Stimulated activated CD4-positive, alpha-beta T cell treated with anti-CD3 and anti-CD28 coated beads, Interleukin-1b, Interleukin-23, amount 100 ng/mL, for 48 hours (primary cell): Measurements from ENCODE around the gene C12orf75.
"Not testable (repeated sequence)": the region's sequence is repeated elsewhere in the genome, so short reads cannot be mapped to it uniquely, and the experiment has no call there.

Experiments used
- DNase-seq: peaks from one replicate; pipeline ENCODE4 v3.0.0-alpha.2; 2020

Gene C12orf75

DNA sequence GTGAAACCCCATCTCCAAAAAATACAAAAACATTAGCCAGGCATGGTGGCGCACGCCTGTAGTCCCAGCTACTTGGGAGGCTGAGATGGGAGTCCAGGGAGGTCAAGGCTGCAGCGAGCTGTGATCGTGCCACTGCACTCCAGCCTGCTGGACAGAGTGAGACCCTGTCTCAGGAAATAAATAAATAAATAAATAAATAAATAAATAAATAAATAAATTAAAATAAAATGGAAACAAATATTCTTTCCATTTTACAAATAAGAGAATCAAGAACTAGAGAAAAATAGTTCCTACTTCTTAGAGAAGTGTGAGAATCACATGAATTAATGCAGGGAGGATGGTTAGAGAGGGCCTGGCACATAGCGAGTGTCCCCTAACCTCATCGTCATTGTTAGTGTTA, 53.7 kb downstream of the C12orf75 start:
- DNase-seq = no peak

DNA sequence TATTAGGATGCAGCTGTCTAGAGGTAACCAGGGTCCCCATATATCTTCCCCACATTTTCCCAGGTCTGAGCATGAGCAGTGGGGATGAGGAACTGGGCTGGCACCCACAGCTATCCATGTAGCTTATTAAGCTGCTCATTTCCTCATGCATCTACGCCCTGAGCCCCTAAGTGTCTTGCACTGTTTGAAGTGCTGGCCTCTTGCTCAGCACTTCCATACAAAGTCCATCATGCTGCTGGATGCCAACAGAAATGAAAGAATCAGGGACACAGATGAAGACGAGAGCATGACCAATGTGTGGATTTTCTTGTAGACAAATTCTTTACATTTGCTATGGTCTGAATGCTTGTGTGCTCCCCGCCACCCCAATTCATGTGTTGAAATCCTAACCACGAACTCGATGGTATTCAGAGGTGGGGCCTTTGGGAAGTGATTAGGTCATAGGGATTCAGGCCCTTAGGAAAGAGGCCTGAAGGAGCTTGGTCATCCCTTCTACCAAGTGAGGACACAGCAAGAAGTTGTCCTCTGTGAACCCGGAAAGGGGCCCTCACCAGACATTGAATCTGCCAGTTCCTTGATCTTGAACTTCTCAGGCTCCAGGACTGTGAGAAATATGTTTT, 54.5 kb downstream of the C12orf75 start:
- DNase-seq = no peak

DNA sequence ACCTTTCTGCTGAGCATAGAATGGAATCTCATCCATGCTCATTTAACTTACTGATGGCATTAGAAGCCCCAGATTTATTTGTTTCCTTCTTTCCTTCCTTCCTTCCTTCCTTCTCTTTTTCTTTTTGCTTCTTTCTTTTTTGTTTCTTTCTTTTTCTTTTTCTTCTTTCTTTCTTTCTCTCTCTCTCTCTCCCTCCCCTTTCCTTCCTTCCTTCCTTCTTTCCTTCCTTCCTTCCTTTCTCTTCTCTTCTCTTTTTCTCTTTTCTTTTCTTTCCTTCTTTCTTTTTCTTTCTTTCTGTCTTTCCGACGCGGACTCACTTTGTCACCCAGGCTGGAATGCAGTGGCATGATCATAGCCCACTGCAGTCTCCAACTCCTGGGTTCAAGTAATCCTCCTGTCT, 55.9 kb downstream of the C12orf75 start:
- DNase-seq = no peak

DNA sequence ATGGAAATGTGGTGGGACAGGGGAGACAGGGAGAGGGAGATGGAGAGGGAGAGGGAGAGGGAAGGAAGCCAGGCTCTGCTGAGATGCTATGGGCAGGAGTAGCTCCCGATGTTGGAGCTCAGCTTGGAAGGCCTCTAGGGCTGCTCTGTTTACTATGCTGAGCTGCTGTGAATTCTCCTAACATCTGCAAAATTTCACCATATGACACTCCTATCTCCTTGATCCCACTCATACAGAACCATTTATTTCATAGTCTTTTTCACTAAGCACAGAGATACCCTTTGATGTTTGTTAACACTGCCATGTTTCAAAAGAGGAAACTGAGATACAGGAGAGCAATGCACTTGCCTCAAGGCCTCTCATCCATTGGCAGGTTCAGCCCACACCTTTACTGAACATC, 60.7 kb downstream of the C12orf75 start:
- DNase-seq = no peak

DNA sequence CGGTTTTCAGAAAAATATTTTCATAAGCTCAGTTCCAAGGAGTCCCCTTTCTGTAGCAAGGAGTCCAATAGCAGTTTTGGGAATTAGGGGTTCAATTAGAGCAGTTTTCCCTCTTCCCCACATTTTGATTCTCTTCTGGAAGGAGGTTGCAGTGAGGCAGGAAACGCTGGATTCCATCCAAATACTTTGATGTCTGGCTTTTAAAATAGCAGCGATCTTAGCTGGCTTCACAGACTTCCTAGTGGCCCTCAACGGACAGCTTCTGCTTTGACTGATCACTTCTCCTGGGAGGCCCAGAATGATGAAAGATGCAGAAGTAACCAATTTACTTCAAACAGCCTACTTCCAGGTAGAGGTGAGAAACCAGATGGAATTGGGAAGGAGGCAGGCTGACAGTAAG, 63.1 kb downstream of the C12orf75 start:
- no peak for DNase-seq

DNA sequence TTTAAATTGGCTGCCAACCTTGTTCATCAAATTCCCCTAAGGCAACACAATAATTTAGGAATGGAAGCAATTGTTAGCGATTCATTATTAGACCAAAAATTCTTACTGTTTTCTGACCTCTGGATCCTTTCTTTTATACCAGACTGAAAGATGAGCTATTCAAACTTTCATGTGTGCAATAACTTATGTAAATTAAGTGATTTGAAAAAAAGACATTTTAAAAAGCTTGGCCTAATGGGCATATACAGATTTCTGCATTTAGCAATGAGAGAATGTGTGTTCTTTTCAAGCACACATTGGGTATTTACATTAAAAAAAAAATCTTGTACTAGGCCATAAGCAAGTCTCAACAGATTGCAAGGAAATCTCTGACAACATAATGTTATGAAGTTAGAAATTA, 65.5 kb downstream of the C12orf75 start:
- no peak for DNase-seq

DNA sequence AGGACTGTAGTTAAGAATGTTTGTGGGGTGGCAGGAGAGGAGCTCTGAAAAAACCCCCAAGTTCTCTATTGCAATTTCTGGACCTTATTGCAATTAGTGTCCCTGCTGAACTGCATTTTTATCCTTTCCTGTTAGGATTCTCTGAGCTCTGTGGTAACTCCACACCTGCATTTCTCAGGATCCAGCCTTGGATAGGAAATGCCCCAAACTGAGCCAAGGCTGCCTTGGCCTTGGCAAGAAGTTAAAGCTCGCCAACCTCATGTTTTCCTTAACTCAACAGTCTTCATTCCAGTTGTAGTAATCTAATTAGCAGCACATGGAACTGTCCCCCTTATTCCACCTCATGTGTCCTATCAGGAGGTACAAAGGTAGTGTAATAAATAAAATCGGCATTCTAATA, 66.5 kb downstream of the C12orf75 start:
- no peak for DNase-seq

DNA sequence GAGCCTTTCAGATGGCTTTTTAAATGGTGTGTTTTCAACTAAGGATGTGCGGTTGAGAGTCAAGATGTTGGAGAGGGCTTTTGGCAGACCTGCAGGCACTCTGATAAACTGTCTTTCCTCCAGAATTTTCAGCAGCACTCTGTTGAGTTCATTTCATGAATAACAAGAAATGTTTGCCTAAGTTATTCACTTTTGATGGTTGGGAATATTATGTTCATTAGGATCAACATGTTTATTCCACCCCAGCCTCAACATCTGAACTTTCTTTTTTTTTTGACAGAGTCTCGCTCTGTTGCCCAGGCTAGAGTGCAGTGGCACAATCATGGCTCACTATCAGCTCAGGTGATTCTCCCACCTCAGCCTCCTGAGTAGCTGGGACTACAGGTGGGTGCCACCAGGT, 68.4 kb downstream of the C12orf75 start:
- no peak for DNase-seq

DNA sequence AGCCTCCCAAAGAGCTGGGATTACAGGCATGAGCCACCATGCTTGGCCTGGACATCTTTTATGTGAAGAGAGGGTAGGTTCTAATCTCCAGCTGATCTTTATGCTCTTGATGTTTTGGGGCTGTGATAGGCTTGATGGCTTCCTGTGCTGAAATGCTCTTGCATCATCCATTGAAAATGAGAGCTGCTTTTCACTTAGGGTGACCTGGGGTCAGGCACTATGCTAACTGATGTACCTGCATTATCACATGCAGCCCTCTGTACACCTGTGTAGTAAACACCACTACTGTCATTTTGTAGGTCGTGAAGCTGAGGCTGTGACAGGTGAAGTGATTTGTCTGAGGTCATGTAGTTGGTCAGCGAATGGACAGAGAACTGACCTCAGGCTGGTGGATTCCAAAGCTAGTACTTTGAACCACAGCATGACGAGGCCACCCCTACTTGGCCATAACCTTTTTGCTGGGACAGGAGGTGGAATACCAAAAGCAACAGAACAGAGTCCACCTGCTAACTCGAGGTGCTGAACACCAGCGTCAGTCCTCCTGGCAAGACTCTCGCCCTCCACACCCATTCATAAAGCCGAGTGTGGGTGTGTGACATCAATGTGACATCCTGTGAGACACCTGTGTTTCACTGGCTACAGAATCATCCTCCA, 69.1 kb downstream of the C12orf75 start:
- DNase-seq = no peak

DNA sequence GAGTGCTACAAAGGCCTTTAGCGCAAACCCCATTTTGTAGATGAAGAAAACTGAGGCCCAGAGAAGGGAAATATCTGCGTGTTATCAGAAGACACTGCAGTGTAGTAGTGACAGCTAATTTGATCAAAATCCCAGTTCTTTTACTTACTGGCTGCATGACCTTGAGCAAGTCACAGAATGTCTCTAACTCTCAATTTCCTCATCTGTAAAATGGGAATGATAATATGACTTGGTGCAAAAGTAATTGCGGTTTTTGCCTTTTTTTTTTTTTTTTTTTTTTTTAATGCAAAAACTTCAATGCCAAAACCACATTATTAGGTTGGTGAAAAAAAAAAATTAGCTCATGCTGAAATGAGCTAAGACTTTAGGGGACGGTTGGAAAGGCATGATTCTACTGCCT, 69.7 kb downstream of the C12orf75 start:
- no peak for DNase-seq

DNA sequence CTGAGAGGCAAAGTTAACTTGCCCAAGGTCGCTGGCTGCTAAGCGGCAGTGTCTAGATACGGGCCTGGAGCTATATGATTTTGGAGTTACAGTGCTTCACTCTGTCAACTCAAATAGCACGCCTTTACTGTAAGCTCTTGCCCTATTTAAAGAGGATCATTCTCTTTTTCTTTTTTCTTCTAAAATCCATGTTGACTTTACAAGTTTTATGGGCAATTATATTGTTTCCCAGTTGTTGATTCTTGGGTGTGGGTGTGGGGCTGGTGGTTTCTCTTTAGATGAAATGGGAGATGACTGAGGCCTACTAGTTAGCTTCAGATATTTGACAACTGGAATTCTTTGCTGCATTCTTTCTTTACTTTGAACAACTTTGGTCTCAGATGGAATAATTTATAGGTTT, 70.7 kb downstream of the C12orf75 start:
- no peak for DNase-seq

DNA sequence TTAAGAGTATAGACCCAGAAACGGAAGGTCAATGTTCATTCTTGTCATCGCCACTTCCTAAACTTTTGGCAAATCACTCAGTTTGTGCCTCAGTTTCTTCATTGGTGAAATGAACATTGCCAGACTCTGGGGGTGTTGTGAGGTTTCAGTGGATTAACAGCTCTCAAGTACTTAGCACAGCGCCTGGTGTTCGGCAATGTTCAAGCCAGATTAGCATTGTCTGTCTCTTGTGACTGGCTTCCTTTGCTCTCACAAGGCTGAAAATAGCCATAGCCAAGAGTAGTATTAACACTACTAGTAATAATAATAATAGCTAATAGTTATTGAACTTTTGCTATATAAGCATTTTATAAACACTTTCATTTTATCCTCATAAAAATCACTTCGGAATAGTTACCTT, 71.9 kb downstream of the C12orf75 start:
- no peak for DNase-seq

DNA sequence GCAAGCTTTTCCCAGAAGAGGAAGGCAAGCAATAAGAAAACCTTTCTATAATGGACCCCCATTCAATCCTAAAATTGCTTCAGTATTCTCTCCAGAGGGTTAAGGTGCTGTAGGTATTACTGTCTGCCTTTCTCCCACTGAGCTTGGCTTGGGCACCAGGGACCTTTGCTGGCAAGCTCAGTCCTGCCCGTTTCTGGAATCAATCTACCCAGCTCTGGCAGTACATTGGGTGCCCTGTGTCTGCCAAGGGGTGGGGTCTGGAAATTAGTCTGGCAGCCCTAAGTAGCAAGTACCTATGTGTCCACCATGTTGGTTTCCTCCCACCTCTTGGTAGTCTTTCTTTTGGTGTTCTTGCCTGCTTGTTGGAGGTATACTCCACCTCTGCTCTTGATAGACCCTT, 72.6 kb downstream of the C12orf75 start:
- DNase-seq = no peak

DNA sequence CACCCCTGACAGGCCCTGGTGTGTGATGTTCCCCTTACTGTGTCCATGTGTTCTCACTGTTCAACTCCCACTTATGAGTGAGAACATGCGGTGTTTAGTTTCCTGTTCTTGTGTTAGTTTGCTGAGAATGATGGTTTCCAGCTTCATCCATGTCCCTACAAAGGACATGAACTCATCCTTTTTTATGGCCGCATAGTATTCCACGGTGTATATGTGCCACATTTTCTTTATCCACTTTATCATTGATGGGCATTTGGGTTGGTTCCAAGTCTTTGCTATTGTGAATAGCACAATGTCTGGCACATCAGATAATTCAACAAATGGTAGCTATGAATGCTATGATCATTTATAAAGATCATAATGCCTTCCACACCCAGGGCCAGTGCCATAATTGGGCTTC, 73.6 kb downstream of the C12orf75 start:
- DNase-seq = not testable (repeated sequence)

DNA sequence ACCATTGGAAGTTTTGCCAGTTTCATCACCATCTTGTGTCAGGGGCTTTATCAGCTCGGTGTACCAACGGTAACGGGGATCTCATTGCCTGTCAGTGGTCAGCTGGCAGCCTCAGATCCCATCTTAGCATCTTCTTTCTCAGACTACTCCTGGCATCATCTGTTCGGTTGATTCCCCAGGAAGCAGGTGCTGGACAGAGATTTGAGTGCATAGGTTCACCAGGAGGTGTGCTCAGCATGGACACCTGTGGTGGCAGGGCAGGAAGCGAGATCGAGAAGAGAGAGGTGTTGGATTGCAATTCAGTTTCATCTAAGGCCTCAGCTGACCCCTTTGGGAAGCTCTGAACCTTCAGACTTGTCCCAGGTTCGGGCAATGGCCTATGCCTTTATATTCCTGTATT, 76.0 kb downstream of the C12orf75 start:
- DNase-seq = no peak

DNA sequence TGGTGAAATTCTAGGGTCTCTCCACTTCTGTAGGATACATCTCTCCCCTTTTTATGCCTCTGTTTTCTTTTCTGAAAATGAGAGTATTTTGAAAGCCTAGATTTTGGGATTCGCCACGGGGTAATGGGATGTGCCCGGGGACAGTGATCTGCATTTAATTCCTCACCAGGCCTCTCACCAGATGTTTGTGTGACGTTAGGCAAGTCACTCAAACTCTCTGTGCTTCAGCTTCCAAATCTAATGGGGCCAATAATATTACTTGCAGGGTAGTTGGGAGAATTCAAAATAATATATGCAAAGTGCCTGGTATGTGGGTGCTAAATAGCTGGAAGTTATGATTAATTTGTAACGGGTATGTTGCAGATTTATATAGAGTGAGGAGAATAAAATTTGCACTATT, 78.8 kb downstream of the C12orf75 start:
- DNase-seq = no peak

DNA sequence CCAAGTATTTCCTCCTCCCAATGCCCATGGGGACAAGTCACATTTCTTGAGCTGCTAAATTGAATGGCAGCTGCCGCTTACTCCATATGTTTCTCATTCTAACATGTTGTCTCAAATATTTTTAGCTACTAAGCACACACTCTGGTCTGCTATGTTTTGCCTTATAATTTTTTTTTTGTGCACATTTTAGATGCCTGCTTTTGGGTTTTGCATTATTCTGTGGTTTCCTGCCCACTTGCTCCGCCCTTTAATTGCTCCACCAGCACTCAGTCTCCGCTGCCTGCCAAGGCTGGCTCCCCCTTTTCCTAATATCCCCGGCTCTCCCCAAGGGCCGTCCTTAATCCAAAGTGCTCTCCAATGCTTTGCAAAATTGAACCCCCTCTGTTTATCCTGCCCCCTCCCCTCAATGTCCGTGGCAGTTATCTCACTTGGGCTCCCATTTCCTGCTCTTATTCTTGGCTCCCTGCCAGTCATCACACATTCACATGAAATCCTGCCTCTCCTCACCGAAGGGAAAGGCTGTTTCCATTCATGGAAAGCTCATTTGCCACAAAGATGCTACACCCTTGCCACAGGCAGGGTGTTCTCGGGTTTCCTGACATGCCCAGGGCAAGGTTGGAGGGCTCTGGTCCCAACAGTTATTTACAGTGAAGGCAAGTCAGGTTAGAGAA, 79.4 kb downstream of the C12orf75 start:
- DNase-seq = no peak

DNA sequence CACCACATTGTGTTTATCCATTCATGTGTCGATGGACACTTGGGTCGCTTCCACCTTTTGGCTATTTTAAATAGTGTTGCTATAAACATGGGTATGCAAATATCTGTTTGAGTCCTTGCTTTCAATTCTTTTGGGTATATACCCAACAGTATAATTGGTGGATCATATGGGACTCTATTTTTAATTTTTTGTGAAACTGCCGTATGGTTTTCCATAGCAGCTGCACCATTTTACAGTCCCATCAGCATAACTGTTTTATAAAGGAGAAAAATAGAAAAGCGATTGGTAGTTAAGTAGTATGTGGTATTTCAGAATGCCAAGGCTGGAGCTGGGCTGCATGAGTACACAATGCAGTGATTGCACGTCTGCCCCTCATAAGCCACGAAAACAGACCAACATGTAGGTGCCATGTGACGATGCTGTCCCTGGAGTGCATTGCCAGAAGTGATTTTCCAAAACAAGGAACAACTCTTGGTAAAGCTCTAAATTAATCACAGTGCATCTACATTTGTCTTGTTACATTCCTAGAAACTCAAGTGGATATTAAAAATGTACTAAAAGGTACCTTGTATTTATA, 83.5 kb downstream of the C12orf75 start:
- DNase-seq = no peak

DNA sequence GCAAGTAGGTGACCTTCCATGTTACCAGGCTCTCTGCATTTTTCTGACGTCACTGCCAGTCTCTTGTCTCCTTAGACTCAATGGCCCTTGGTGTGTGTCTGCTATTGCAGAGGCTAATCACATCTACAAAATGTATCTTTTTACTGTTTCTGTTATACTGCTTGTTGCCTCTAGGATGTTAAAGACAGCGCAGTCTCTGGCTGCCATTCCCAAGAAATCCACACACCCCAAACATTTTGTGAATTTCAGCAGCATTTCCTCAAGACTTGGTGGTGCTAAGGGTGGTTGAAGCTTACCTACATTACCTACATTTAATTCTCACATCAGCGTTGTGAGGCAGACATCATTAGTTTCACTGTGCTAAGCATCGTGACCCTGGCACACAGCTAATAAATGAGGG, 87.2 kb downstream of the C12orf75 start:
- DNase-seq = no peak

DNA sequence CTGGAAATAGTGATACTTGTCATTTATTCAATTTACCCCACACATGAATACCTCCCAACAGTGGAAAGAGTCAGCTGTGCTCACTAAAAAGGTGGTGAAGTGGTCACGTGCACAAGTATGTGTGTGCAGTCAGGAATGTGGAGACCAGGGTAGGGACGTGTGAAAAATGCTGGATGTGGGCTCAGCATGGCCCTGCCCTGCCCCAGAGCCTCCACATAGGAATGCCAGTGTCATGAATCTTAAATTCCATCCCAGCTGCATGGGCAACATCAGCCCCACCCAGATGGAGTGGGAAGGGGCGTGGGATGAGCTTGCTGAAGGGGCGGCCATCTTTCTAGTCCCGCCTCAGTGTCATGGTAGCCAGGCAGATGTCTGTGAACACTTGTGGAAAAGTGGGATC, 87.7 kb downstream of the C12orf75 start:
- DNase-seq = no peak

DNA sequence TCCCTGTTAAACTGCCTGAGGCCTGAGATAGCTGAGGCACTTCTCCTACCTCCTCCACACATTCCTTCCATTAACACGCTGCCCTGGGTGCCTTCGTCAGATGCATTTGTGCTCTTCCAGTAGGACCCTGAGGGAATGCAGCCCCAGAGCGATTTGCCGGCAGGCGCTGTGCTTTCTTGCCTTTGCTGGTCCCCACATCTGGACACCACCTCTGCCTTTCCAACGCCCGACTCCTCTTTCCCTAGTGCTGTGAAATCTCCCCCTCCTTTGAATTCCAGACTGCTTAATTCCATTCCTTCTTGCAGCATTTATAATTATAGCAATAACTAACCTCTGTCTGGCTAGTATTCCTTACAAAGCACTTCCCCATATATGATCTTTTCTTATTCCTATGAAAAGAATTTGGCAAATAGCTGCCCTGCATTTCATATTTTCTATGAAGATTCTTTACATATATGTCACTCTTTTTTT, 88.4 kb downstream of the C12orf75 start:
- DNase-seq = no peak

DNA sequence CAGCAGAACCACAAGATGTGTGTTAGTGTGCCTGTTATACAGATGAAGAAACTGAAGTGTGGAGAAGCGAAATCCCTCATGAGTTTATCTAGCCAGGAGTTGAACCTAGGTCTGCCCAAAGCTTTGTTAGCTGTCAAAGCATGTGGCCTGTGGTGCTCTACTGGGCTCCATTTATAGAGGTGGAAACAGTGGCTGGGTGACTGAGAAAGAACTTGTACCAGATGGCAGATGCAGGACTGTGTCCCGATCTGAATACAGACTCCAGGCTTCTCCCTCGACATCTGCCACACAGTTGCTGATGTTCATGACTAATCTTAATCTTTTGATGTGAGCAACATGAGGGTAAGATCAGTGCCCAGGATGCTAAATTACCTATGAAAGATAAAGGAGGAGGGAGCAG, 89.1 kb downstream of the C12orf75 start:
- no peak for DNase-seq

DNA sequence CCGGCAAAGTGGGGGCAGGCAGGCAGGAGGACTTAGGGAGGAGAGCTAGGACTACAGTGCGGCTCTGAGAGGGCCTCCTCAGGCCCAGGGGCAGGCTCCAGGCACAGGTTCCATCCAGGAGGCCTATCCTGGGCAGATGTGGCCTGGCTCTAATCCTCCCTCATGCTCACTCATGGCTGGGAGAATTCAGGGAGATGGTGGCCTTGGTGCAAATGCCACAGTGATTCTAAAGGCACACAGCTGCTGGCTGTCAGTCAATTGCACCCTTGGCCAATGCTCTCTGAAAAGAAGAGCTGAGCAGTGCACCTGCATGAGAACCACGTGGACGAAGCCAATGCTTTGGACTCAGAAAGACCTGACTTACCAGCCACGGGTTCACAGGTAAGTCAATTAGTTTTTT, 89.6 kb downstream of the C12orf75 start:
- DNase-seq = no peak

DNA sequence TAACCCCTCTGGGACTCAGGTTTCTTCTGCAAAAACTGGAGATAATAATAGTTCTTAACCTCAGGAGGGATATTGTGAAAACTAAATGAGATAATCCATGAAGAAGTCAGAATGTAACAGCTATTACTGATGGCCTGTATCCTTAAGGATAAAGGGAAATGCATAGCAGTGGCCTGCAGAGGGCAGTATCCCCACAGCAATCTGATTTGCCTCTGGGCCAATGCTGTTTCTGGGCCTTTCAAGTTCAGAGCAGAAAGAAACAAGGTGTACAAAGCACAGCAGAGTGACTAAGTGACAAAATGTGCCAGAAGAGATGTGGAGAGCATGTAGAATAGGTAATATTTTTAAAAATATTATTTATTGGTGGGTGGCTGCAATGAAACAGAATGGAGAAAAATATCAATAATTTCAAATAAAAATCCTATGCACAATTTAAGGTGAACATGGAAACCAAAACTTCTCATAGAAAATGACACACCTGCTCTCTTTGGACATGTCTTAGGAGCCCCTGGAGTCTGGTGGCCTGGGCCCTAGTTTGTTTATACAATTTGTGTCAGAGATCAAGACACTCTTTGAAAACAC, 90.3 kb downstream of the C12orf75 start:
- DNase-seq = peak; percentile 64
